ENCODE results near the gene RIC3.
A peak's percentile ranks its signal among the peaks of the same experiment; 100 is the strongest.

RIC3 gene

DNA sequence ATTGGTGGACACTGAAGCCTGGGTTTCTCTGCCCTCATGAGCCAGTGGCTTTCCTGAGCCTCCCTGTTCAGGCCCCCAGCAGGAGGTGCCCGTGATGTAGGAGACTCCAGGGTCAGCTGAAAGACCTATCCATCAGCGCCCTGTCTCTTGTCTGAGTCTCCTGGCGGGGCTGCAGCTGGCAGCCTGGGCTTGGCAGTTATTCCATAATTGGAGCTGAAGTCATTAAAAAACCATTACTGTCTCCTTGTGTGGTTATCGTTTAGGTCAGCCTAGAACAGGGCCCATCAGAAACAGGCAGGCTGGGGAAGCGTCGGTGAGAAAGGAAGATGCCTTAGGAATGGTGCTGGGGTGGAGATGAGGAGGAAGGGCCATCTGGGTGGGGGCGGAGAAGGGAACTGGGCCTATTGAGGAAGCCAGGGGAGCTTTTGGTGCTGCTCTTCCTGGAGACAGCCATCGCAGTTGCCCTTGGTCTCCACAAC, 82.8 kb downstream of the RIC3 start:
- DNase-seq: peak; percentile 80

DNA sequence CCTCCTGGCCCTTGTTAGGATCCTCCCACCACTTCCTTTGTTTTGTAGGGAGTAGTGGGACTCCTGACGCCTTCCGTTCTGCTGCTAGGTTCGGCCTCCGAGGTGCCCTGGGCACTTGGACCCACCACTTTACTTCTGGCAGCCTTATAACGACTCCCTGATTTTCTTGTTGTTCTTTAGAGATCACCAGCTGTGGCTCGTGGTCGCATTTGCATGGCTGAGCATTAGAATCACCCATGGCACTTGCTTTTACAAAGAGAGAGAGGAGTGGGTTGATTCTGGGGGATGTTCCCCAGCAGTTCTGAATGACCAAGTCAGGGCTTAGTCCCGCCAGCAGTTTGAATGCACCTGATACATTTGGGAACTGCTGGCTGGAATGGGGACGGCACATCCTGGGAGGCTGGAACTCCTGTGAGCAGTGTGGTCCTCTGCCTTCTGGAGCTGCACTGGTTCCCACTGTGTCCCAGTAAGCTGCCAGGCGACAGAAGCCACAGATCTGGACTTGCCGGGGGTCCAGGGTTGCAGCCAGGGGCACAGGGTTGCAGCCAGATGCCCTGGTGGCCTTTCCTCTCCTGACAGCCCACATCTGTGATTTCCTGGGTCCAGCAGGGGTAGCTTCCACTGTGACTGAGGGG, 83.7 kb downstream of the RIC3 start:
- peak; percentile 74 for DNase-seq

DNA sequence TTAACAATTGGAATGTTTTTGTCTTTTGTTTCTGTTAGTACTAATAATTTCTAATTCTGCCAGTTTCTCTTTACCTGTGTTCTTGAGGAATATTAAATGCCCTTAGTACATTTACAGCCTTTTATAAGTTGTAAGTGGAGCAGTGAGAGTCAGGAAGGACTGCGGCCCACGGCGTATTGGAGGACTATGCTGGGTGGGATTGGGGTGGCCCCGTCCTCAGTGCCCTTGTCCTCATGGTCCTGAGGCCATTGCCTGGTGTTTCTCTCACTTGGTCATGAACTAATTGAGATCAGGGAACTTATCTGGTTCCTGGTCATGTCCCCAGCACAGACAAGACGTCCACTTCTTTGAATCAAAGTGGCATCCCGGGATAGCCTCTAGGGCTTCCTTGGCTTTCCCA, 84.5 kb downstream of the RIC3 start:
- DNase-seq: no peak

DNA sequence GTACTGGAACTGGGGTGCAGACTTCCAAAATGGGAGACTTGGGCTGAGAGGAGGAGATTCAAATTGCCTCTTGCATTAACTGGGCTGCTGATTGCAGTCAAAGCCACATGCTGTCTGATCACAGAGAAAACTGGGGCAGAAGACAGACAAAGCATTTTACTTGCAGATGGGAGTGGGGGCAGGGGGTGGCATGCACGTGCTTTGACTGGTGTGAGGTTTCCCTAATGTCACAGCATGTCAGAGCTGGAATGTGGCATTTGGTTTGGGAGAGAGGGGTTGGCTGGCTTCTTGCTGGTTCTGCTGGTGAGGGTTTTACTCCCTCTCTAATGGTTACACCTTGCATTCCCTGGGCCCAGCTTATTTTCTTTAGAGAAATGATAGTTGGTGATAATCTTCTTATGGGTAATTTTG, 84.9 kb downstream of the RIC3 start:
- peak; percentile 77 for DNase-seq

- DNase-seq: no peak
Observed at GRCh38 chr11:8083088-8083395, 85.8 kb downstream of the RIC3 start.

DNA sequence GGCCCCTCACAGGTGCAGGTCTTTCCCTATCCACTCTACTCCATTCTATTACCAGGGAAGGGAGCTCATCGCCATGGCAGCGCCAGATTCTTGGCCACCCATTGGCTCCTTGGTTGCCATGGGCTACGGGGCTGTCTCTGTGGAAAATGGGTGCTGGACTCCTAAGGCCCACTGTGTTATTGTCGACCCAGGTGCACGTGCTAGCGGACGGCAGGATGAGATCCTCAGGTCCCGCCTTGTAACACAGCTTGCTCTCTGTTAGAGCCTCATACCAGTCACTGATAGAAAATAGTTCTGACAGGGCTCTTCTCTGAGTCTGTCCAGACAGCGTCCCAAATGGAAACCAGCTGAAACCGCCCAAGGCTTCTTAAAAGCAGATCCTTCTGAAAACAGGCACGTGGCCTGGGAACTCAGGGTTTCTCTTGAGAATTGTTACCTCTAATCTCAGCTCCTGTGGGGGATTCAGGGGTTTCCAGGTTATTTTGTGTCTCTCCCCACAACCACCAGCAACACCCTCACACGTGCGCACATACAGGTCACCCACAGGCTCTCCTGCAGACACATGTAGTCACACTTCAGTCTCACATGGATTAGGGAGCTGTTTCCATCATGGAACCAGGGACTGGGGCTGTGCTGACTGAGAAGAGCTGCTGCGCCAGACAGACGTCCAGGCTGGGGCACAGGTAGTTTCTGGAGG, 86.3 kb downstream of the RIC3 start:
- DNase-seq: peak; percentile 80

- DNase-seq: peak; percentile 74
Observed at GRCh38 chr11:8081591-8082250, 87.1 kb downstream of the RIC3 start.

GRCh38 chr11:8080674-8081590, 87.9 kb downstream of the RIC3 start, which contains the start of gene TUB:
Gene TUB, plus strand, starts transcription at chr11:8081211. Its CDS starts 300 bp downstream, at chr11:8081511.
- DNase-seq: peak; percentile 63

DNA sequence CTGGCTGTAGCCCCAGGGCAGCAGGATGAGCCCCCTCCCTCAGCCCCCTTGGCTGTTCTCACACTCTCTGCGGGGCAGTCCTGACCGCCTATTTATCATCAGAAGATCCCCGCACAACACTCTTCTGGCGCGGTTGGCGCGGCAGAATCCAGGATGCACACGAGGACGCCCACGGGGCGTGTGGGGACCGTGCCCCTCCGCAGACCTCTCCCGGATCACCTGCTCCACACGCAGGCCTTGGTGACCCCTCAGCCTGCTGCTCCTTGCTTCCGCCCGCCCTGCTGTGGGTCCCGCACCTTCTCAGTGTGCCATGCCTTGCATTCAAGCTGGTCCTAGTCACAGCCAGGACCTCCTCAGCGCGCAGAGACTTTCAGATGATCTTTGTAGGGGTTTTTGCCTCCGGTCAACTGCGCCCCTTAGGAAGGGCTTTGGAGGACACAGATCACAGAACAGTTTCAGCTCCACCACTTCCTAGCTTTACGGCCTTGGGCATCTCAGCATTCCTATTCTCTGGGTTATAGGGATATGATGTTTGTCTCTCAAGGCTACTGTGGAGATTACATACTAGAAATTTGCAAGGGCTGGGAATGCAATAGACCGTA, 88.7 kb downstream of the RIC3 start:
- peak; percentile 43 for DNase-seq

DNA sequence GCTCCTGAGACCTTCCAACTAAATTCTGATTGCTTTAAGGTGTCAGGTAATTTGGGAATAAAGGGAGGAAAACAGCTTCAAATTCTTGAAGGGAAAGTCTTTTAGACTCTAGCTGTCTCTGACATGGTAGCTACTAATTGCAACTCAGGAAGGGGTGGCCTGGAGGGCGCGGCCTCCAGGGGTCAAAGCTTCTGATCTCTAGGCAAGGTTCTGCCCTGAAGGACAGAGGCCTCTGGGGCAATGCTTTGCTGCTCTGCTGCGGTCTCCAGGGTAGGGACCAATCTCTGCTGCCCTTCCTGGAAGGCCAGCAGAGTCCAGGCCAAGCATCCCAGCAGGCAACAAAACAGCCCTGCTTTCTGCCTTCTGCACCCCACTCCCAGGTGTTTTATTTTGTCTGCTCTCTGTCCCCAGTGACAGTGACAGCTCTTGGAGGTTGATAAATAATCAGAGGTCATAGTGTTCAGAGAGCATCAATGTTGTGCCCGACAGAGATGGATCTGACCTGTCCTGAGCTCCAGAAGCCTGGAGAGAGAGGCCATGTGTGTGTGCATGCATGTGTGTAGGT, 89.6 kb downstream of the RIC3 start:
- DNase-seq: no peak

DNA sequence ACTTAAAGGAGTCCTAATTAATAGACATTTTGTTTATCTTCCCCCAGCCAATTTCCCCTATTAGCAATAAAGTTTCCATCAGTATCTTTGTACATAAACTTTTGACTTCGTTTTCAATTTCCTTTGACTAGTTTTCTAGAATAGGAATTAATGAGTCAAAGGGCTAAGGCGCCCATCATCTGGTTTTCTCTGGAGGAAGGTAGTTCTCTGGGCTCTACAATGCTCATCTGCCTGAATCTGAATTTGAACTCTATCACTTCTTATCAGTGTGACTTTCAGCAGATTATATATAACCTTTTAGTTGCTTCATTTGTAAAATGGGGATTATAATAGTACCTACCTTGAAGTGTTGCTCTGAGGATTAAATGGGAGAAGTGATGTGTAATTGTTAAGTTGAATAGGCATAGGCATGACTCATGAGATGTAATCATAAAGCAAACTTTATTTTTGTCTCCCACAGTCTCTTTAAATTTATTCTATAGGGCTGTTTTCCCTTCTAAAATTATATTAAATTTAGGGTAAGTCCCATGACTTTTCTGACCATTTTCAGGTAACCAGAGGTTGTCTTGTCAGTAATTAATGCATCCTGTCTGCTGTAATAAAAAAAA, 93.6 kb downstream of the RIC3 start:
- no peak for DNase-seq

- DNase-seq: no peak
Observed at GRCh38 chr11:8071616-8072581, 96.9 kb downstream of the RIC3 start.

DNA sequence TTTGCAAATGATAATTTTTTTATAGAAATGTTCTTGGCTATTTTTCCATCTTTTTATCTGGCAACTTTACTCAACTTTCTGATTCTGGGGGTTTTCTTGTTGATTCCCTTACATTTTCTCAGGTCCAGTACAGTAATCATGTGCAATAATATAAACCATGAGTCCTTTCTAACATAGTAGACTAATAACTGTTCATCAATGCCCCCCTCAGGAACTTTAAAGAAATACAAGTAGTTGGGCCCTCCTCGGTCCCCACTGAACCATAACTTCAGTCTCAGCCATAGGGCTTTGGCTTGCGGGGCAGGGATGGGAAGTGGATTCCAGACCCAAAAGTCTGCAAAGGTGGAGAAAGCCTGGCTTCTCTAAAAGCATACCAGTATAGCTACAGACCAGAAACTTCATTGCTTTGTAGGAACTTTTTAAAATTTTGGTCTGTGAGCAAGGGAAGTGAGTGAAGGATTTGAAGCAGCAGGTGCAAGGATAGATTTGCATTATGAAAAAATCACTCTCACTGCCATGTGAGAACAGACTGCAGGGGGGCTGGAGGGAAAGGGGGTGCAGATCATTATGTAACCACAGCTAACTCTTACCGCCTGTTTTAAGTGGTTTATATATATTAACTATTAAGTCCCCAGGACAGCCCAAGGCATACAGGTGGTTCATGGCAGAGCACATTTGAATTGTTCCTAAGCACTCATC, 98.3 kb downstream of the RIC3 start:
- DNase-seq: no peak

DNA sequence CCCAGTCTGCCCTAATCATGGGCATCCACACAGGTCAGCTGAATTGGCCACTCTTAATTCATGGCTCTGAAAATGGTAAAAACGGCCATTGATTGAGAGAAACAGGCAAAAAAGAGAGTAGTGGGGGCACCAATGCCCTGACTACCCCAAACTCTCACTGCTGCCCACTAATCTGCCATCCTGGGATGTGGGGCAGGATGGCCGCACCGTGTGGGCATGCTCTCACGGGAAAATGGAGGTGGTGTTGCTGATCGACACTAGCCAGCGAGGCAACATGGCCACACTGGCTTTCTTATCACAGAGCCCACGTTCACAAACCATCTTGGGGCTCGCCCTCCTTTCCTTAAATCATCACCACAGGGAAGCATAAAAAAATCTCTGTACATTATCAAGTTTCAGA, 99.1 kb downstream of the RIC3 start:
- no peak for DNase-seq

GRCh38 chr11:8068605-8069221, 100.1 kb downstream of the RIC3 start:
- no peak for DNase-seq

DNA sequence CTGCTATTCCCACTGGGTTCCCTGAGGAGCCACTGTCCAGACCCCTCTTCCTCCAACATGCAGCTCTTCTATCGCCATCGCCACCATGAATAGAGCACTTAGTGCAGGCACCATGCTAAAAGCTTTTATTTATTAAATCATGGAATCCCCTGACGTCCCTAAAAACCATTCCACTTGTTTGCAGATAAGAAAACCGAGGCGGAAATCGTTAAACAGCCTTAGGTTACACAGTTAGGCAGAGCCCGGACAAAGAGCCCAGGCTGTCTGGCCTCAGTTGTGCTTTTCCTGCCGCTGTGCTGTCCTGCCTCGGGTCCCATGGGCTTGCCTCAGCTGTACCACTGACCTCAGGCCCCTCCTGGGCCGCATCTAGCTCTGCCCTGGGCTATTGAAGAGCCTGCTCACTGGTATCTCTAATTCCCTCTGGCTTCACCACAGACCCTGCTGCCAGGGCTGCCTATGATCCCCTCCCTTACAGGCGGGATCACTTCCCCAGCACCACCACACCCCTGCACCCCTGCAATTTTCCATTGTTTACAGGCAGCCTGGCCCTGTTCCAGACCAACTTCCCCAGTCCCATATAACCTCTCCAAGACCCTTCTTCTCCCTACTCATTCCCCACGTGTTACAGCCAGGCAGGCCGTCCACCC, 100.8 kb downstream of the RIC3 start:
- peak; percentile 50 for DNase-seq

DNA sequence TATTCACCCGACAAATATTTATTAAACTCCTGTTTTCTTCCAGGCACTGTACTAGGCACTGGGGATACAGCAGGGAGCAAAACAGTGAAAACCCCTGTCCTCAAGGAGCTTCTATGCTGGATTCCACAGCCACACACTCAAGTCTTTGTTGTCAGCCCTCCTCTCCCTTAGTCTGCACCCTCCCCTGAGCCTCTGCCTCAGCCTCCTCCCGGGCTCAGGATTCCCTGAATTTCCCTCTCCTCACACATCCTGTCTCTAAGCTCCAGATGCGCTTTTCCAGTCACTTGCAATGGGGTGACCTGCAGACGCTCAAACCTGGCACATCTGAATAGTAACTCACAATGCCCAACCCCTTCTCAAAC, 101.3 kb downstream of the RIC3 start:
- DNase-seq: no peak

DNA sequence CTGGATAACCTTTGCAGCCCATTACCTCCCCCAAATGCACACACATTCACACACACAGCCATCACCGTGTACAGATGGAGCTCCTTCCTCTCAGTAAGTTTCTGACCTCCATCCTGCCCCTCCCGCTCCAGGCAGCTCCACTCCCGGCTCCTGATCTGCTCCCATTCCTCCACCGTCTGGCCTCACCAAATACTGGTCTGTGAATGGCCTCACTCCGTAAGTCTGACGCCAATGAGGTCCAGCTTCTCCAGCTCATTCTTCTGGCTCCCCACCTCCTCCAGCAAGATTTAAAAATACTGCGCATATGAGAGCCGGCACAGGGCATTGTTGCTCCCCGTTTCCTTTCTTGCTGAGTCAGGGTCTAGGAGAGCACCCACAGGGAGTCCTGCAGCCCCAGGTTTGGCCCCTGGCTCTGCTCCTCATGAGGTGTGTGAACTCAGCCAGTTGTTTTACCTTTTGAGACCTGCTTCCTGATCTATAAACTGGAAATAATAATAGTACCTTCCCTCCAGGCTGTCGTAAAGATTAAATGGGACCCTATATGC, 101.8 kb downstream of the RIC3 start:
- DNase-seq: no peak
